HCT116 (cell line): Measurements from ENCODE around the gene HSPB7. TPM values are rescaled to one million over a fixed set of nuclear protein-coding genes. Genes with fewer than 3 reads are reported as not detected.

Experiments used
- ATAC-seq: fragments of 200-7000 bp; cut with Tn5 transposase; 2 replicates; pipeline ENCODE4 v1.9.1; 2020; ENCODE audit warnings: mild to moderate bottlenecking, moderate library complexity
- BruUV-seq: library from RNA; stranded (reverse); fragments of 400-500 nt; replicated peaks from 2 replicates; lab custom pipeline; 2021; lab: Mats Ljungman, UMichigan
- CTCF ChIA-PET: fragments of 300-600 bp; sonication (Branson Sonifier 250); formaldehyde crosslinking; loops from one replicate; lab custom pipeline; 2021; ENCODE audit warnings: antibody characterized with exemption; lab: Charles Lee
- POLR2A ChIA-PET: fragments of 300-600, 350-600 bp; sonication (Branson Sonifier 250); formaldehyde crosslinking; loops from one replicate; lab custom pipeline; 2021; ENCODE audit warnings: antibody characterized with exemption; lab: Charles Lee
- RAD21 ChIA-PET, 2 experiments: fragments of 300-600 bp; sonication (Branson Sonifier 250); formaldehyde crosslinking; loops; one replicate each; lab custom pipeline; 2023; ENCODE audit warnings: low total read pairs in 2 of 2; ENCODE audit not compliant: uncharacterized antibody in 2 of 2, unreplicated experiment in 2 of 2, low non-redundant PET in 1 of 2; lab: Charles Lee
- DNase-seq: peaks from one replicate; pipeline ENCODE4 v3.0.0-alpha.2; 2010; ENCODE audit warnings: low read depth, low spot score
- H2AFZ ChIP-seq: fragments of 200-600 bp; shearing (Covaris generic), sonication (generic); 2 replicates; pipeline ENCODE4 v1.6.1; 2017; ENCODE audit warnings: low read depth, mixed run types, mixed read lengths, antibody characterized with exemption, low read length; ENCODE audit not compliant: poor library complexity, severe bottlenecking
- H3K27ac ChIP-seq: 2 replicates; pipeline ENCODE4 v1.5.1; 2012; ENCODE audit warnings: low read depth, low read length
- H3K27me3 ChIP-seq: fragments of 200-600 bp; sonication (generic); 2 replicates; pipeline ENCODE4 v1.6.1; 2016; ENCODE audit warnings: mixed run types, low read length, mixed read lengths; ENCODE audit not compliant: insufficient read depth
- H3K36me3 ChIP-seq, 2 experiments: fragments of 200-500 bp in 1 of 2; fragments of 200-600 bp in 1 of 2; sonication (Bioruptor generic) in 1 of 2; sonication (generic) in 1 of 2; 2 replicates each; pipeline versions ENCODE4 v1.5.1 to v1.6.1; 2014 to 2016; ENCODE audit warnings: low read length in 2 of 2, inconsistent platforms in 1 of 2, mixed read lengths in 1 of 2, mixed run types in 1 of 2; ENCODE audit not compliant: insufficient read depth in 2 of 2, control insufficient read depth in 1 of 2
- H3K4me1 ChIP-seq, 2 experiments: fragments of 200-600 bp in 1 of 2; sonication (generic) in 1 of 2; 2 replicates each; pipeline versions ENCODE4 v1.5.1 to v1.6.1; 2012 to 2017; ENCODE audit warnings: low read length in 2 of 2, inconsistent platforms in 1 of 2, mild to moderate bottlenecking in 1 of 2, mixed read lengths in 1 of 2, mixed run types in 1 of 2, moderate library complexity in 1 of 2; ENCODE audit not compliant: insufficient read depth in 2 of 2, control insufficient read depth in 1 of 2
- H3K4me2 ChIP-seq: fragments of 200-600 bp; sonication (generic); 2 replicates; pipeline ENCODE4 v1.6.1; 2017; ENCODE audit warnings: mixed run types, low read length, mixed read lengths
- H3K4me3 ChIP-seq, 2 experiments: fragments of 200-600 bp in 1 of 2; sonication (generic) in 1 of 2; replicated peaks in 1 of 2; 2 replicates each; pipeline ENCODE4 v1.5.1; 2011 to 2016; ENCODE audit warnings: low read length in 2 of 2, control low read depth in 1 of 2, low read depth in 1 of 2, mild to moderate bottlenecking in 1 of 2, mixed read lengths in 1 of 2, mixed run types in 1 of 2
- H3K79me2 ChIP-seq: fragments of 200-600 bp; sonication (generic); 2 replicates; pipeline ENCODE4 v1.6.1; 2017; ENCODE audit warnings: mild to moderate bottlenecking, mixed run types, low read length, moderate library complexity, mixed read lengths; ENCODE audit not compliant: insufficient read depth
- H3K9ac ChIP-seq: fragments of 200-600 bp; sonication (generic); 2 replicates; pipeline ENCODE4 v1.6.1; 2016; ENCODE audit warnings: low read length, mixed read lengths
- H3K9me2 ChIP-seq: fragments of 200-600 bp; sonication (generic), shearing (Covaris generic); 2 replicates; pipeline ENCODE4 v1.6.1; 2017; ENCODE audit warnings: mixed run types, mild to moderate bottlenecking, moderate library complexity; ENCODE audit not compliant: insufficient read depth
- H3K9me3 ChIP-seq, 2 experiments: fragments of 200-500 bp in 1 of 2; fragments of 200-600 bp in 1 of 2; sonication (Bioruptor generic) in 1 of 2; sonication (generic) in 1 of 2; 2 replicates each; pipeline ENCODE4 v1.6.1; 2014 to 2017; ENCODE audit warnings: low read length in 2 of 2, mixed read lengths in 2 of 2, inconsistent platforms in 1 of 2, low read depth in 1 of 2, mild to moderate bottlenecking in 1 of 2, mixed run types in 1 of 2, moderate library complexity in 1 of 2; ENCODE audit not compliant: control insufficient read depth in 1 of 2, insufficient read depth in 1 of 2
- H4K20me1 ChIP-seq: fragments of 200-600 bp; sonication (generic), shearing (Covaris generic); 2 replicates; pipeline ENCODE4 v1.6.1; 2017; ENCODE audit warnings: mixed run types, mild to moderate bottlenecking, moderate library complexity; ENCODE audit not compliant: insufficient read depth
- CEBPB ChIP-seq: IDR thresholded peaks from 2 replicates; pipeline ENCODE4 v1.6.1; 2012; ENCODE audit warnings: low read depth
- EGR1 ChIP-seq: IDR thresholded peaks from 2 replicates; pipeline ENCODE4 v1.6.1; 2012; ENCODE audit warnings: low read depth
- ELF1 ChIP-seq: IDR thresholded peaks from 2 replicates; pipeline ENCODE4 v1.6.1; 2012; ENCODE audit warnings: low read depth, borderline replicate concordance
- EZH2 ChIP-seq: fragments of 200-600 bp; sonication (generic); IDR thresholded peaks from 2 replicates; pipeline ENCODE4 v1.6.1; 2017; ENCODE audit warnings: antibody characterized with exemption, mixed run types
- EZH2phosphoT487 ChIP-seq: fragments of 200-600 bp; IDR thresholded peaks from 2 replicates; pipeline ENCODE4 v1.6.1; 2018; ENCODE audit warnings: antibody characterized with exemption, borderline replicate concordance
- FOSL1 ChIP-seq: IDR thresholded peaks from 2 replicates; pipeline ENCODE4 v1.6.1; 2012; ENCODE audit warnings: low read depth
- JUND ChIP-seq: IDR thresholded peaks from 2 replicates; pipeline ENCODE4 v1.6.1; 2012
- POLR2A ChIP-seq: IDR thresholded peaks from 2 replicates; pipeline ENCODE4 v1.7.0; 2011; ENCODE audit warnings: borderline replicate concordance; ENCODE audit not compliant: insufficient read depth, insufficient read length; ENCODE audit errors: extremely low read depth
- POLR2AphosphoS5 ChIP-seq: IDR thresholded peaks from 2 replicates; pipeline ENCODE4 v1.6.1; 2011; ENCODE audit warnings: mild to moderate bottlenecking, low read depth, low read length, moderate library complexity
- SIN3A ChIP-seq: IDR thresholded peaks from 2 replicates; pipeline ENCODE4 v1.6.1; 2012; ENCODE audit warnings: low read depth
- SP1 ChIP-seq: IDR thresholded peaks from 2 replicates; pipeline ENCODE4 v1.6.1; 2012; ENCODE audit warnings: low read depth
- SRF ChIP-seq: IDR thresholded peaks from 2 replicates; pipeline ENCODE4 v1.6.1; 2012; ENCODE audit warnings: low read depth
- TCF7L2 ChIP-seq: IDR thresholded peaks from 2 replicates; pipeline ENCODE4 v1.7.0; 2011; ENCODE audit warnings: borderline replicate concordance, inconsistent platforms; ENCODE audit not compliant: insufficient read depth, insufficient read length; ENCODE audit errors: extremely low read depth
- ZFX ChIP-seq: fragments of 450-650 bp; IDR thresholded peaks from 2 replicates; pipeline ENCODE4 v1.6.1; 2017
- ZNF274 ChIP-seq: fragments of 200-500 bp; sonication (Bioruptor generic); IDR thresholded peaks from 2 replicates; pipeline ENCODE4 v1.6.1; 2014; ENCODE audit warnings: mild to moderate bottlenecking, low read depth, low read length, inconsistent platforms
- intact Hi-C: fragments of 100-400 bp; cut with micrococcal nuclease; formaldehyde crosslinking; loops from 2 replicates; pipeline ENCODE4 v1.10.0; 2022
- total RNA-seq: library from RNA; stranded (reverse); gene quantifications from one replicate; pipeline ENCODE4 v1.2.1, GENCODE V29; 2021; ENCODE audit not compliant: unreplicated experiment
- TF ChIP-seq, protein P1 (sequence below), 3 experiments: fragments of 200-600 bp in 1 of 3; sonication (generic) in 1 of 3; IDR thresholded peaks in 2 of 3; conservative IDR thresholded peaks in 1 of 3; 2 replicates each; pipeline ENCODE4 v1.5.1; 2012 to 2017; ENCODE audit warnings: low read depth in 2 of 3, low read length in 2 of 3, antibody characterized with exemption in 1 of 3, borderline replicate concordance in 1 of 3, control low read depth in 1 of 3, mild to moderate bottlenecking in 1 of 3, mixed read lengths in 1 of 3, mixed run types in 1 of 3, moderate library complexity in 1 of 3; ENCODE audit not compliant: insufficient read depth in 1 of 3
- TF ChIP-seq, protein P2 (sequence below): IDR thresholded peaks from 2 replicates; pipeline ENCODE4 v1.6.1; 2011; ENCODE audit warnings: mild to moderate bottlenecking, low read length, moderate library complexity; ENCODE audit not compliant: insufficient replicate concordance; ENCODE audit errors: extremely low read depth
- TF ChIP-seq, protein P3 (sequence below): IDR thresholded peaks from 2 replicates; pipeline ENCODE4 v1.6.1; 2012
- TF ChIP-seq, protein P4 (sequence below): IDR thresholded peaks from 2 replicates; pipeline ENCODE4 v1.6.1; 2012; ENCODE audit warnings: low read depth

Gene HSPB7
- total RNA-seq, 1 experiment from 2014 or later = 0.27 TPM

DNA sequence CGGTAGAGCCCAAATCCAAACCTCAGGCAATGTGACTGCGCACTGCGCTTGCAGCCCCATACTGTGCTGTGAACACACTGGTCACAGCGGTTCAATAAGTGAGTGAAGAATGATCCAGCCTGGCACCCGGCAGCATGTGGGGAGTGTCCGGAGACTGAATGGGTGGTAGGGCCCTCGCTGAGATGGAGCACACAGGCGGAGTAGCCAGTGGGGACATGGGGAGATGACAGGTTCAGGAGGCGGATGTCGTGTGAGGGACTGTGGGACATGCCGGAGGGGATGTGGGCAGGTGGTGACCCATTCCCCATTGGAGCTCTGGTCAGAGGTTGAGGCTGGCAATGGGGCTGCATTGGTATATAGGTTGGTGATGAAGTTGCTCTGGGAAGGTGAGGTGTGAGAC lies 8.2 kb downstream of the HSPB7 start:
- no peak for DNase-seq
- Histone ChIP-seq H3K4me1 (peaks cover 10 to 29% of the 10 kb centered on the region in 2 experiments), H2AFZ (no peak overlapping the region), H3K79me2 (no peaks in the 10 kb centered on the region), H3K4me2 (no peak overlapping the region), H3K9me2 (no peaks in the 10 kb centered on the region), H3K9me3 (no peaks in the 10 kb centered on the region), H4K20me1 (no peaks in the 10 kb centered on the region), H3K27me3 (no peaks in the 10 kb centered on the region), H3K36me3 (no peaks in the 10 kb centered on the region), H3K9ac (no peak overlapping the region), H3K27ac (no peak overlapping the region), H3K4me3 (no peak overlapping the region)
- no peak for ATAC-seq
- CTCF ChIA-PET = interaction anchor here (0.6 to 1.4 kb wide), 3 partner anchors 64 to 194 kb away, joined by 3 to 4 read pairs (median 4); partner anchors contain the start of gene FAM131C
- BruUV-seq = no TSS peak
- RAD21 ChIA-PET = no interaction called here
- no peak for TF ChIP-seq CEBPB
- TF ChIP-seq, protein P1, sequence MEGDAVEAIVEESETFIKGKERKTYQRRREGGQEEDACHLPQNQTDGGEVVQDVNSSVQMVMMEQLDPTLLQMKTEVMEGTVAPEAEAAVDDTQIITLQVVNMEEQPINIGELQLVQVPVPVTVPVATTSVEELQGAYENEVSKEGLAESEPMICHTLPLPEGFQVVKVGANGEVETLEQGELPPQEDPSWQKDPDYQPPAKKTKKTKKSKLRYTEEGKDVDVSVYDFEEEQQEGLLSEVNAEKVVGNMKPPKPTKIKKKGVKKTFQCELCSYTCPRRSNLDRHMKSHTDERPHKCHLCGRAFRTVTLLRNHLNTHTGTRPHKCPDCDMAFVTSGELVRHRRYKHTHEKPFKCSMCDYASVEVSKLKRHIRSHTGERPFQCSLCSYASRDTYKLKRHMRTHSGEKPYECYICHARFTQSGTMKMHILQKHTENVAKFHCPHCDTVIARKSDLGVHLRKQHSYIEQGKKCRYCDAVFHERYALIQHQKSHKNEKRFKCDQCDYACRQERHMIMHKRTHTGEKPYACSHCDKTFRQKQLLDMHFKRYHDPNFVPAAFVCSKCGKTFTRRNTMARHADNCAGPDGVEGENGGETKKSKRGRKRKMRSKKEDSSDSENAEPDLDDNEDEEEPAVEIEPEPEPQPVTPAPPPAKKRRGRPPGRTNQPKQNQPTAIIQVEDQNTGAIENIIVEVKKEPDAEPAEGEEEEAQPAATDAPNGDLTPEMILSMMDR (IDR thresholded peaks at IDR 0.05 in 2 of 3, conservative IDR thresholded peaks at IDR 0.05 in 1 of 3; ENCODE audit: borderline replicate concordance in 1 of 3, insufficient read depth in 1 of 3, low read depth in 2 of 3, low read length in 2 of 3) = no peak
- no peak for TF ChIP-seq SIN3A
- TF ChIP-seq SRF = no peak
- TF ChIP-seq EGR1 = no peak
- TF ChIP-seq, protein P2, sequence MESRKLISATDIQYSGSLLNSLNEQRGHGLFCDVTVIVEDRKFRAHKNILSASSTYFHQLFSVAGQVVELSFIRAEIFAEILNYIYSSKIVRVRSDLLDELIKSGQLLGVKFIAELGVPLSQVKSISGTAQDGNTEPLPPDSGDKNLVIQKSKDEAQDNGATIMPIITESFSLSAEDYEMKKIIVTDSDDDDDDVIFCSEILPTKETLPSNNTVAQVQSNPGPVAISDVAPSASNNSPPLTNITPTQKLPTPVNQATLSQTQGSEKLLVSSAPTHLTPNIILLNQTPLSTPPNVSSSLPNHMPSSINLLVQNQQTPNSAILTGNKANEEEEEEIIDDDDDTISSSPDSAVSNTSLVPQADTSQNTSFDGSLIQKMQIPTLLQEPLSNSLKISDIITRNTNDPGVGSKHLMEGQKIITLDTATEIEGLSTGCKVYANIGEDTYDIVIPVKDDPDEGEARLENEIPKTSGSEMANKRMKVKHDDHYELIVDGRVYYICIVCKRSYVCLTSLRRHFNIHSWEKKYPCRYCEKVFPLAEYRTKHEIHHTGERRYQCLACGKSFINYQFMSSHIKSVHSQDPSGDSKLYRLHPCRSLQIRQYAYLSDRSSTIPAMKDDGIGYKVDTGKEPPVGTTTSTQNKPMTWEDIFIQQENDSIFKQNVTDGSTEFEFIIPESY = no peak
- TF ChIP-seq ZNF274 = no peak
- TF ChIP-seq TCF7L2 = no peak
- TF ChIP-seq, protein P3, sequence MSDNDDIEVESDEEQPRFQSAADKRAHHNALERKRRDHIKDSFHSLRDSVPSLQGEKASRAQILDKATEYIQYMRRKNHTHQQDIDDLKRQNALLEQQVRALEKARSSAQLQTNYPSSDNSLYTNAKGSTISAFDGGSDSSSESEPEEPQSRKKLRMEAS = no peak
- no peak for TF ChIP-seq EZH2
- TF ChIP-seq JUND = no peak
- TF ChIP-seq POLR2A = no peak
- TF ChIP-seq EZH2phosphoT487 = no peak
- no peak for TF ChIP-seq FOSL1
- TF ChIP-seq, protein P4, sequence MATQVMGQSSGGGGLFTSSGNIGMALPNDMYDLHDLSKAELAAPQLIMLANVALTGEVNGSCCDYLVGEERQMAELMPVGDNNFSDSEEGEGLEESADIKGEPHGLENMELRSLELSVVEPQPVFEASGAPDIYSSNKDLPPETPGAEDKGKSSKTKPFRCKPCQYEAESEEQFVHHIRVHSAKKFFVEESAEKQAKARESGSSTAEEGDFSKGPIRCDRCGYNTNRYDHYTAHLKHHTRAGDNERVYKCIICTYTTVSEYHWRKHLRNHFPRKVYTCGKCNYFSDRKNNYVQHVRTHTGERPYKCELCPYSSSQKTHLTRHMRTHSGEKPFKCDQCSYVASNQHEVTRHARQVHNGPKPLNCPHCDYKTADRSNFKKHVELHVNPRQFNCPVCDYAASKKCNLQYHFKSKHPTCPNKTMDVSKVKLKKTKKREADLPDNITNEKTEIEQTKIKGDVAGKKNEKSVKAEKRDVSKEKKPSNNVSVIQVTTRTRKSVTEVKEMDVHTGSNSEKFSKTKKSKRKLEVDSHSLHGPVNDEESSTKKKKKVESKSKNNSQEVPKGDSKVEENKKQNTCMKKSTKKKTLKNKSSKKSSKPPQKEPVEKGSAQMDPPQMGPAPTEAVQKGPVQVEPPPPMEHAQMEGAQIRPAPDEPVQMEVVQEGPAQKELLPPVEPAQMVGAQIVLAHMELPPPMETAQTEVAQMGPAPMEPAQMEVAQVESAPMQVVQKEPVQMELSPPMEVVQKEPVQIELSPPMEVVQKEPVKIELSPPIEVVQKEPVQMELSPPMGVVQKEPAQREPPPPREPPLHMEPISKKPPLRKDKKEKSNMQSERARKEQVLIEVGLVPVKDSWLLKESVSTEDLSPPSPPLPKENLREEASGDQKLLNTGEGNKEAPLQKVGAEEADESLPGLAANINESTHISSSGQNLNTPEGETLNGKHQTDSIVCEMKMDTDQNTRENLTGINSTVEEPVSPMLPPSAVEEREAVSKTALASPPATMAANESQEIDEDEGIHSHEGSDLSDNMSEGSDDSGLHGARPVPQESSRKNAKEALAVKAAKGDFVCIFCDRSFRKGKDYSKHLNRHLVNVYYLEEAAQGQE = no peak
- no peak for TF ChIP-seq ELF1
- no peak for TF ChIP-seq SP1
- no peak for TF ChIP-seq ZFX
- no peak for TF ChIP-seq POLR2AphosphoS5
- POLR2A ChIA-PET = no interaction called here
- intact Hi-C loops = loop anchor here (1.0 to 10.0 kb wide), 3 partner anchors 47 to 175 kb away; partner anchors contain the start of gene FAM131C
